Adrenal gland (tissue), 5 donors: ENCODE results near the gene SAPCD1.
A peak's percentile ranks its signal among the peaks of the same experiment; 100 is the strongest.

Source experiments
- POLR2A ChIP-seq, 2 donors: fragments of 450-650 bp; IDR thresholded peaks; one replicate each; pipeline ENCODE4 v1.6.1; 2017; ENCODE audit warnings: antibody characterized with exemption in 2 of 2, mild to moderate bottlenecking in 2 of 2, moderate library complexity in 1 of 2
- TF ChIP-seq, protein P1 (sequence below), 6 experiments: fragments of 450-650 bp in 4 of 6; fragments of 200-600 bp in 2 of 6; sonication (generic) in 1 of 6; IDR thresholded peaks; 1 replicate in 5 of 6; 2 replicates in 1 of 6; pipeline versions ENCODE4 v1.5.1 to v1.8.0; 2016 to 2021; ENCODE audit warnings: antibody characterized with exemption in 6 of 6, mild to moderate bottlenecking in 2 of 6, moderate library complexity in 1 of 6
- donor health status: DM: no; HTN: no; CAD: no.

DNA sequence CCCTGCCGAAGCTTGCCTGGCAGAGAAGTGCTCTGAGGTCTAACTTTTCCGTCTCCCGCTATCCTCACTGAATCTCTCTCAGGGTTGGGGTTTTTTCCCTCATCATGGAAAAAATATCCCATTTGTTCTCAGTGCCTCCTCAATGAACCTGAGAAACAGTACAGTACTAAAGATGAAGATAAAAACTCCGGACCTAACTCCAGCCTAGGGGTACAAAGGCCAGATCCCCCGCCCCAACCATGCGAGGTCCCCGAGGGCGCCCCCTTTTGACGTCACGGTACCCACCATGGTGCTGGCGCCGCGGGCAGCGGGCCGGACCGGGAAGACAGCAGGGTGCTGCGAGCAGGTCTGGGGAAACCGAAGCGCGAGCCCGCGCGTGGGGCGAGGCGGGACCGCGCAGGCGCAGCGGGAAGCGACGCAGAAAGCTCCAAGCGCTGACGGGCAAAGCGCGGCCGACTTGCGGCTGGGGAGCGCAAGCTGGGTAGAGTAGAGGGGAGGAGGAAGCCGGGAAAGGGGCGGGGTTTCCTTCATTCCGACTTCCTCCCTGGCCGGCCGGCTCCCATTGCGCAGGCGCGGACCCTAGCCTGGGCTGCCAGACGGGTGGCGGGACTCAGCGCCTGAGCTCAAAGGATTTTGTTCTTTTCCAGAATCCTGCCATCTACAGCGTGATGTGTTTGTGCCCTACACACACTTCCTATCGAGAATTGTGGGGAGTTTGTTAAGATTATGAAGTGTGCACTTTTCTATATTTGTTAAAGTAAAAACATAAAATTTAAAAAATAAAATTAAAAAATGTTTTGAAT is 44.2 kb downstream of the SAPCD1 start, which contains the start of gene LSM2:
- TF ChIP-seq POLR2A (IDR thresholded peaks at IDR 0.05) = peak; percentile 70 to 91
- TF ChIP-seq, protein P1, sequence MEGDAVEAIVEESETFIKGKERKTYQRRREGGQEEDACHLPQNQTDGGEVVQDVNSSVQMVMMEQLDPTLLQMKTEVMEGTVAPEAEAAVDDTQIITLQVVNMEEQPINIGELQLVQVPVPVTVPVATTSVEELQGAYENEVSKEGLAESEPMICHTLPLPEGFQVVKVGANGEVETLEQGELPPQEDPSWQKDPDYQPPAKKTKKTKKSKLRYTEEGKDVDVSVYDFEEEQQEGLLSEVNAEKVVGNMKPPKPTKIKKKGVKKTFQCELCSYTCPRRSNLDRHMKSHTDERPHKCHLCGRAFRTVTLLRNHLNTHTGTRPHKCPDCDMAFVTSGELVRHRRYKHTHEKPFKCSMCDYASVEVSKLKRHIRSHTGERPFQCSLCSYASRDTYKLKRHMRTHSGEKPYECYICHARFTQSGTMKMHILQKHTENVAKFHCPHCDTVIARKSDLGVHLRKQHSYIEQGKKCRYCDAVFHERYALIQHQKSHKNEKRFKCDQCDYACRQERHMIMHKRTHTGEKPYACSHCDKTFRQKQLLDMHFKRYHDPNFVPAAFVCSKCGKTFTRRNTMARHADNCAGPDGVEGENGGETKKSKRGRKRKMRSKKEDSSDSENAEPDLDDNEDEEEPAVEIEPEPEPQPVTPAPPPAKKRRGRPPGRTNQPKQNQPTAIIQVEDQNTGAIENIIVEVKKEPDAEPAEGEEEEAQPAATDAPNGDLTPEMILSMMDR (IDR thresholded peaks at IDR 0.05) = peak in 3 of 6 experiments; percentile 10 to 28 (median 23)
